NCI-H82 (cell line): Measurements from ENCODE around the gene SIRPB2.

Source experiments
- DNase-seq: peaks from one replicate; lab custom pipeline; 2025; lab: John Stamatoyannopoulos, UW

Gene SIRPB2

DNA sequence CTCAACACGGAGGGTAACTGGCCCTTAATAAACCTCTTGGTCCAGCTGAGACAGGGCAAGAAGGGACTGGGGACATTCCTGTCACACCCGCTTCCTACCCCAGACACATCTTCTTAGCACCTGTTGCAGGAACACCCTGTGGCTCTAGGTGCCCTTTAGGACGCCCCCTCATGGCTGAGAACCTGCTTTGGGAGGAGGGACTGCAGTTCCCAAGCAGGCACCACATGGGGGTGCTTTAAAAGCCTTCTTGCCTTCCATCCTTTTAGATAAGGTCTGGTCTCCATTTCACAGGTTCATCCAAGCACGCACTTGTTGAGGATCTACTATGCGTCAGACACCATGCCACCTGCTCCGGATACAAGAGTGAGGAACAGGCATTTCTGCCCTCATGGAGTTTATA, 51.2 kb downstream of the SIRPB2 start:
- peak; percentile 19 for DNase-seq

- peak; percentile 13 for DNase-seq
Measured at GRCh38 chr20:1438361-1438760, 52.9 kb downstream of the SIRPB2 start.

GRCh38 chr20:1437235-1437904, 53.9 kb downstream of the SIRPB2 start:
- DNase-seq: peak; percentile 80

GRCh38 chr20:1436263-1436662, 55.0 kb downstream of the SIRPB2 start:
- DNase-seq: no peak

DNA sequence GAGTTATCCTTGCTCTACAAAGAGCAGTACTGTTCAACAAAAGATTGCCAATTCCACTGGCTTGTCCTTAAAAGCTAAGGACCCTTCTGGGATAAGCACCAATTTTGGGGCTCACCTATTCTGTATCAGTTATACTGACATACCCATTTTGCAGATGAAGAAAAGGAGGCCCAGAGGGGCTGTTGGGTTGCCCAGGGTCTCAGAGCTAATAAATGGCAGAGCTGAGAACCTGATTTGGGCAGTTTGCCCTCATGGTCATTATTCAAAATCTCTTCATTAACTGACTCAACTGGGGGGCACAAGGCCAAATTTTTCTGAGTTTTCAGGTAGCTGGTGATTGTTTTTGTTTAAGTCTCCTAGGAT, 55.9 kb downstream of the SIRPB2 start:
- DNase-seq: no peak

DNA sequence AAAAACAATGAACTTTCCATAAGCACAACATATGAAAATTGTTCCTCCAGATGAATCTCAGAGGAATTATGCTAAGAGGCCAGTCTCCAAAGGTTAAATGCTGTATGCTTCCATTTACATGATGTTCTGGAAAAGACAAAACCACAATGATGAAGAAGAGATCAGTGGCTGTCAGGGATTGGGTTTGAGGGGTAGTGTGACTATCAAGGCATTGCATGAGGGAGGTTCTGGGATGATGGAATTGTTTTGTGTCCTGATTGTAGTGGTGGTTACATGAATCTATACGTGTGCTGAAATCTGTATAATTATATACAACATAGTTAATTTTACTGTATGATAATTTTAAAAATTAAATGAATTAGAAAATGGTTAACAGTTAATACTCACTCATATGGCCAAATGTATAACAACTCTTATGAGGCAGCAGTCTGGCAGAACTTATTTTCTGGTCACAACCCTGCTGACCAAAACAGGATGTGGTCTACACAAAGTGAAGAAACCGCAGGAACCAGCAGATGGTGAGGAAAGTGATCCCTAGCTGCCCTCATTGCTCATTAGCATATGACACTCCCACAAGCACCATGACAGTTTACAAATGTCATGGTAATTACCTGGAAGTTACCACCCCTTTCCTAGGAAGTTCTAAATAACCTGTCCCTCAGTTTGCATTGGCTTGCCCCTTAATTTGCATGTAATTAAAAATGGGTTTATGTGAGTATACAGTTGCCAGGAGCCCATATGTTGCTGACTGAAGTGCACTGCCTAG, 56.5 kb downstream of the SIRPB2 start:
- peak; percentile 60 for DNase-seq

DNA sequence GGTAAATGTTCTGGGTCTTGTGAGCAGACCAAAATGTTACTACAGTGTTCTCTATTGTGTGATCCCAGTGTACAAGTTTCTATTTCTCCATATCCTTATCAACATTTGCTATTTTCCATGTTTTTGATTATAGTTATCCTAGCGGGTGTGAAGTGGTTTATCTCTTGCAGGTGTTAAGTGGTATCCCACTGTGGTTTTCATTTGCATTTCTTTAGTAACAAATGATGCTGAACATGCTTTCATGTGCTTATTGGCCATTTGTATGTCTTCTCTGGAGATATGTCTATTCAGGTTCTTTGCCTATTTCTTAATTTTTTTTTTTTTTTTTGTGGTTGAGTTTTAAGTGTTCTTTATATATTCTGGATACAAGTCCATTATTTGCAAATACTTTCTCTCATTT, 60.1 kb downstream of the SIRPB2 start:
- DNase-seq: no peak

DNA sequence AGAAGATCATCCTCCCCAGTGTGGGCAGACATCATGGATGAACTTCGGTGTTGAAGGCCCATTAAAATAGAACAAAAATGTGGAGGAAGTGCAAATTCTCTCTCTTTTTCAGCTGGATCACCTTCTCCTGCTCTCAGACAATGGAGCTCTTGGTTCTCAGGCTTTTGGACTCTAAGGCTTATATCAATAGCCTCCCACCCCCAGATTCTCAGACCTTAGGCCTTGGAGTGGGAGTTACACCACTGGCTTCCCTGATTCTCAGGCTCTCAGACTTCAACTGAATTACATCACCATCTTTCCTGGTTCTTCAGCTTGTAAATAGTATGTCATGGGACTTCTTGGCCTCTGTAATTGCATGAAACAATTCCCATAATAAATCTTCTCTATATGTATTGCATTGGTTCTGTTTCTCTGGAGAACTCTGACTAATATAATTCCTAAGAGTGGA, 61.2 kb downstream of the SIRPB2 start:
- DNase-seq: no peak

DNA sequence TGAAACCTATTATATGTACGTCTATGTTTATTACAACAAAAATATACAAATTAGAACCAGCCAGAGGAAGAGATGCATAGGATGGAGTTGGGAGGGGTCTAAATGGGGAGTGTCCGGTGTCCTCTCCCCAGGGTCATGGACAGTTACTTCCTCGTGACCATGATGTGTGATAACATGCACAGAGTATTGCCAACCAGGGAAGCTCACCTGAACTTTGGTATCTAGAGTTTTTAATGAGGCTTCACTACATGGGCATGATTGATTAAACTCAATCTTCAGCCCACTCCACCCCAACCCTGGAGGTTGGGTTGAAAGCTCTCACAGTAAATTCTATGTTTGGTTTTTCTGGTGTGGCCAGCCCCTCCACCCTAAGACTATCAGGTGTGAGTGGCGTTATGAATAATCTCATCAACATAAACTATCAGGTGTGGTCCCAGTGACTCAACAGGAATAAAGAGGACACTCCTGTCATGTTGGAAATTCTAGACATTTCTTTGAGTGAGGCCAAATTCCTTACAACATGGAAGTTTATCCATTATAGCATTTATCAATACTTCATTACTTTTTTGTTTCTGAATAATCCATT, 62.0 kb downstream of the SIRPB2 start:
- DNase-seq: no peak

DNA sequence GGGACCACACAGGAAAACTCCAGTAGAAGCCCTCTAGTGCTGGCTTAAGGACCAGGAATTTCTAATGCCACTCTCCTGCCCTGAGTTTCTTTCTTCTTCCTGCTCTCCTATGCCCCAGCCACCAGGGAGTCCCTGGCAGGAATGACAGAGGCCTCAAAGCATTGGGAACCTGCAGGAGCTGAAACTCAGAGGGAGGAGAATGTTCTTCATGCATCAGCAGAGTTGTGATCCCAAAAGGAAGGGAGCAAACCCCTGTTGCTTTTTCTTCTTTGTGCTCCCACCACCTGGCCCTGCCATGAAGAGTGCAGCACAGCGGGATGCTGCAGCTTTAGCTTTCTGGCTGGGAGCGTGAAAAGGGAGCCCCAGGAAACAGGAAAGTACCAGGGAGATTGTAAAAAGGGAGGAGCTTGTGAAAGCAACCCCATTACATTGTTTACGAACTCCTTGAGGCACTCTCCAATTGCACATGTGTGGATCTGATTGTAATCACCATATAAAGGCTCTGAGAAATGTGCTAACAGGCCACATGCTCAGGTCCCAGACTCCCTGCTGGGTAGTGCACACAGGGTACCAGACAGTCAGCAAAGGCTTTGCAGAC, 63.7 kb downstream of the SIRPB2 start:
- DNase-seq: no peak

GRCh38 chr20:1426231-1426849, 64.9 kb downstream of the SIRPB2 start:
- peak; percentile 8 for DNase-seq
